H1 (cell line): ENCODE results near the gene GRAMD1B. TPM values are rescaled to one million over a fixed set of nuclear protein-coding genes. Genes with fewer than 3 reads are reported as not detected.

ENCODE experiments used
- CTCF ChIA-PET: fragments of 300-600 bp; sonication (Branson Sonifier 250); formaldehyde crosslinking; loops from one replicate; lab custom pipeline; 2021; ENCODE audit not compliant: partially characterized antibody; lab: Charles Lee
- POLR2A ChIA-PET: fragments of 300-600 bp; sonication (Branson Sonifier 250); formaldehyde crosslinking; loops from one replicate; lab custom pipeline; 2021; ENCODE audit warnings: inconsistent platforms; ENCODE audit not compliant: partially characterized antibody; lab: Charles Lee
- DNase-seq, 2 experiments: peaks; one replicate each; pipeline versions ENCODE4 v3.0.0 to v3.0.0-alpha.2; 2010 to 2022; ENCODE audit warnings: low spot score in 2 of 2, low read depth in 1 of 2, mixed read lengths in 1 of 2
- FAIRE-seq: peaks from 2 replicates; lab custom pipeline; 2011; peaks lifted over from hg19 to GRCh38; lab: Jason Lieb, UNC
- H2AFZ ChIP-seq: 2 replicates; pipeline ENCODE4 v1.8.1; 2012; ENCODE audit warnings: low read length, inconsistent platforms
- H2AK5ac ChIP-seq: 2 replicates; pipeline ENCODE4 v1.6.1; 2013; ENCODE audit warnings: low read depth, low read length
- H2BK120ac ChIP-seq: replicated peaks from 2 replicates; pipeline ENCODE3; 2013; ENCODE audit warnings: low read depth, low read length, inconsistent platforms
- H2BK12ac ChIP-seq: 2 replicates; pipeline ENCODE4 v1.6.1; 2013; ENCODE audit warnings: low read depth, low read length
- H2BK15ac ChIP-seq: 2 replicates; pipeline ENCODE4 v1.6.1; 2013; ENCODE audit warnings: low read length
- H2BK20ac ChIP-seq: 2 replicates; pipeline ENCODE4 v1.6.1; 2013; ENCODE audit warnings: low read length
- H2BK5ac ChIP-seq: 2 replicates; pipeline ENCODE4 v1.6.1; 2013; ENCODE audit warnings: low read depth, low read length
- H3K14ac ChIP-seq: 2 replicates; pipeline ENCODE4 v1.6.1; 2013; ENCODE audit warnings: inconsistent platforms; ENCODE audit not compliant: insufficient read length
- H3K18ac ChIP-seq: 2 replicates; pipeline ENCODE4 v1.6.1; 2013; ENCODE audit warnings: low read length; ENCODE audit errors: extremely low read depth
- H3K23ac ChIP-seq: 2 replicates; pipeline ENCODE4 v1.6.1; 2013; ENCODE audit warnings: inconsistent platforms; ENCODE audit not compliant: insufficient read length
- H3K23me2 ChIP-seq: 2 replicates; pipeline ENCODE4 v1.6.1; 2013; ENCODE audit warnings: low read depth, low read length
- H3K27ac ChIP-seq: 2 replicates; pipeline ENCODE4 v1.6.1; 2011; ENCODE audit warnings: low read depth, low read length, inconsistent platforms
- H3K27me3 ChIP-seq, 4 experiments: replicated peaks in 1 of 4; 1 replicate in 1 of 4; 2 replicates in 3 of 4; pipeline versions ENCODE4 v1.6.1 to v1.8.1; 2011 to 2013; ENCODE audit warnings: low read length in 3 of 4, mild to moderate bottlenecking in 3 of 4, inconsistent platforms in 2 of 4, mixed read lengths in 2 of 4, moderate library complexity in 1 of 4; ENCODE audit not compliant: control insufficient read depth in 3 of 4, insufficient read depth in 3 of 4; ENCODE audit errors: extremely low read depth in 1 of 4
- H3K36me3 ChIP-seq, 4 experiments: 2 replicates each; pipeline versions ENCODE4 v1.6.1 to v1.8.1; 2011 to 2013; ENCODE audit warnings: mild to moderate bottlenecking in 4 of 4, low read length in 3 of 4, moderate library complexity in 2 of 4, control low read depth in 1 of 4, inconsistent platforms in 1 of 4; ENCODE audit not compliant: insufficient read depth in 4 of 4, control insufficient read depth in 2 of 4
- H3K4ac ChIP-seq: replicated peaks from 2 replicates; pipeline ENCODE3; 2013; ENCODE audit warnings: low read length, low read depth, mixed read lengths, inconsistent platforms; ENCODE audit not compliant: insufficient read length
- H3K4me1 ChIP-seq, 4 experiments: replicated peaks in 1 of 4; 1 replicate in 1 of 4; 2 replicates in 3 of 4; pipeline versions ENCODE4 v1.6.1 to v1.8.1; 2011 to 2013; ENCODE audit warnings: low read length in 3 of 4, inconsistent platforms in 2 of 4, mixed read lengths in 1 of 4; ENCODE audit not compliant: insufficient read depth in 4 of 4, control insufficient read depth in 3 of 4
- H3K4me2 ChIP-seq, 2 experiments: 2 replicates each; pipeline versions ENCODE4 v1.6.1 to v1.8.1; 2011 to 2013; ENCODE audit warnings: low read depth in 2 of 2, low read length in 2 of 2, control low read depth in 1 of 2, inconsistent platforms in 1 of 2, mild to moderate bottlenecking in 1 of 2; ENCODE audit not compliant: insufficient read depth in 1 of 2
- H3K4me3 ChIP-seq, 4 experiments: fragments of 200-600, 300-600 bp in 1 of 4; sonication (generic), shearing (Covaris generic), sonication (Bioruptor Twin) in 1 of 4; 2 replicates each; pipeline versions ENCODE4 v1.5.1 to v1.8.1; 2011 to 2016; ENCODE audit warnings: low read length in 4 of 4, low read depth in 3 of 4, control low read depth in 2 of 4, inconsistent platforms in 2 of 4, mild to moderate bottlenecking in 2 of 4, mixed read lengths in 1 of 4, moderate library complexity in 1 of 4; ENCODE audit not compliant: insufficient read depth in 2 of 4; ENCODE audit errors: extremely low read depth in 1 of 4
- H3K56ac ChIP-seq: replicated peaks from 2 replicates; pipeline ENCODE3; 2013; ENCODE audit warnings: low read depth, mild to moderate bottlenecking, mixed read lengths, low read length, inconsistent platforms; ENCODE audit not compliant: insufficient read length
- H3K79me1 ChIP-seq: 2 replicates; pipeline ENCODE4 v1.6.1; 2013; ENCODE audit warnings: low read depth, low read length, control low read depth
- H3K79me2 ChIP-seq, 2 experiments: 2 replicates each; pipeline versions ENCODE4 v1.6.1 to v1.8.1; 2012 to 2013; ENCODE audit warnings: low read length in 2 of 2, mild to moderate bottlenecking in 2 of 2, inconsistent platforms in 1 of 2; ENCODE audit not compliant: insufficient read depth in 2 of 2, control insufficient read depth in 1 of 2
- H3K9ac ChIP-seq, 4 experiments: replicated peaks in 1 of 4; 1 replicate in 1 of 4; 2 replicates in 3 of 4; pipeline versions ENCODE4 v1.6.1 to v1.8.1; 2011 to 2013; ENCODE audit warnings: low read depth in 3 of 4, low read length in 3 of 4, control low read depth in 2 of 4, mild to moderate bottlenecking in 2 of 4, moderate library complexity in 2 of 4, inconsistent platforms in 1 of 4; ENCODE audit errors: extremely low read depth in 1 of 4
- H3K9me3 ChIP-seq, 2 experiments: 2 replicates each; pipeline versions ENCODE4 v1.6.1 to v1.8.1; 2012 to 2013; ENCODE audit warnings: mild to moderate bottlenecking in 2 of 2, moderate library complexity in 2 of 2, control low read depth in 1 of 2, inconsistent platforms in 1 of 2, low read depth in 1 of 2, low read length in 1 of 2, mixed read lengths in 1 of 2; ENCODE audit not compliant: insufficient read depth in 2 of 2
- H4K20me1 ChIP-seq, 2 experiments: replicated peaks in 1 of 2; 2 replicates each; pipeline versions ENCODE3 to v1.8.1; 2011 to 2013; ENCODE audit warnings: inconsistent platforms in 2 of 2, low read length in 2 of 2, mild to moderate bottlenecking in 1 of 2; ENCODE audit not compliant: insufficient read depth in 2 of 2, control insufficient read depth in 1 of 2
- H4K5ac ChIP-seq: 2 replicates; pipeline ENCODE4 v1.6.1; 2013; ENCODE audit warnings: low read length, low read depth, mixed read lengths, inconsistent platforms; ENCODE audit not compliant: insufficient read length
- H4K8ac ChIP-seq: 2 replicates; pipeline ENCODE4 v1.8.0; 2013; ENCODE audit warnings: mild to moderate bottlenecking, moderate library complexity, low read length, inconsistent platforms; ENCODE audit not compliant: insufficient read depth; ENCODE audit errors: extremely low read depth
- H4K91ac ChIP-seq: replicated peaks from 2 replicates; pipeline ENCODE3; 2013; ENCODE audit warnings: low read length, mixed read lengths, inconsistent platforms; ENCODE audit not compliant: insufficient read length
- BCL11A ChIP-seq, 2 experiments: IDR thresholded peaks; one replicate each; pipeline ENCODE4 v1.6.1; 2011; ENCODE audit warnings: low read depth in 2 of 2, low read length in 2 of 2, mild to moderate bottlenecking in 2 of 2
- CREB1 ChIP-seq: IDR thresholded peaks from 2 replicates; pipeline ENCODE4 v1.6.1; 2012; ENCODE audit warnings: inconsistent platforms
- WGBS, 2 experiments: shearing (Covaris generic) in 1 of 2; methylation state at CpG; one replicate each; pipeline versions ENCODE4 v1.1.6 to v1.1.7; 2013 to 2015; ENCODE audit warnings: low lambda C conversion rate in 2 of 2, mixed read lengths in 2 of 2, inconsistent platforms in 1 of 2, low coverage in 1 of 2, missing lambda C conversion rate in 1 of 2; ENCODE audit not compliant: insufficient replicate concordance in 2 of 2, insufficient coverage in 1 of 2, insufficient read length in 1 of 2; ENCODE audit errors: extremely low coverage in 1 of 2, missing lambda C conversion rate in 1 of 2; 5-methylcytosine and 5-hydroxymethylcytosine counted together
- polyA plus RNA-seq, 7 experiments: library from polyadenylated mRNA; depleted of rRNA in 3 of 7; stranded (reverse) in 5 of 7; unstranded in 2 of 7; fragments of >200 nt in 5 of 7; fragments of 200-250 nt in 2 of 7; gene quantifications; 1 replicate in 5 of 7; 2 replicates in 1 of 7; 4 replicates in 1 of 7; pipeline versions ENCODE4 v1.2.1 to v1.2.3, GENCODE V29; 2011 to 2013; ENCODE audit warnings: missing spikeins in 2 of 7, mixed read lengths in 2 of 7
- total RNA-seq: library from RNA; stranded (reverse); fragmentation: NEBNext Ultra II Directional; extraction: Animal tissue kit (Norgen Biotek cat#: 25700); gene quantifications from 2 replicates; pipeline ENCODE4 v1.2.1, GENCODE V29; 2021

The GRAMD1B gene
- total and polyA plus RNA-seq, 2 of the 8 experiments (the other 6 are each of a cell fraction or from before 2014, with no cell fraction given) = 10.1 to 21.2 TPM

- Histone ChIP-seq H3K4ac (no peak overlapping the region), H3K79me2 (no peaks in the 10 kb centered on the region), H2BK15ac (no peak overlapping the region), H3K9ac (no peak overlapping the region), H3K27ac (no peak overlapping the region), H3K79me1 (no peaks in the 10 kb centered on the region), H2BK120ac (no peak overlapping the region), H4K5ac (no peak overlapping the region), H4K91ac (no peak overlapping the region), H3K9me3 (no peaks in the 10 kb centered on the region), H3K23ac (no peak overlapping the region), H2AFZ (no peak overlapping the region), H2BK5ac (no peak overlapping the region), H3K4me2 (no peak overlapping the region), H3K4me3 (no peak overlapping the region), H4K20me1 (no peaks in the 10 kb centered on the region), H3K4me1 (peaks cover 0 to 4% (median 3%) of the 10 kb centered on the region in 4 experiments; a peak in 5 of 7 replicates), H3K23me2 (no peaks in the 10 kb centered on the region), H3K14ac (no peak overlapping the region), H2BK12ac (no peak overlapping the region), H4K8ac (no peak overlapping the region), H2BK20ac (no peak overlapping the region), H3K18ac (no peak overlapping the region), H3K27me3 (0 out of 7 replicates have a peak, but pooled peaks cover 0 to 2% (median 0%) of the 10 kb centered on the region in 4 experiments), H2AK5ac (no peak overlapping the region), H3K36me3 (no peaks in the 10 kb centered on the region), H3K56ac (no peak overlapping the region)
- no peak for FAIRE-seq
- DNase-seq = no peak
- ChIA-PET POLR2A (no interaction called here), CTCF (interaction anchor here (1.0 to 9.6 kb wide), 4 partner anchors 7 to 62 kb away, joined by 3 to 301 read pairs (median 16); no protein-coding TSS in a partner anchor)
- 91% methylated on average over 12 of the region's 12 CpGs; no CpG with 5 or more reads in 1 of the 2 experiments for WGBS, 2 experiments
- TF ChIP-seq CREB1 (no peak), BCL11A (IDR thresholded peaks at IDR 0.05; ENCODE audit: low read depth in 2 of 2, low read length in 2 of 2) (no peak)
Observed at GRCh38 chr11:123645286-123645975, 215.4 kb downstream of the GRAMD1B start.
